IMR-90 (cell line): Measurements from ENCODE around the gene TTC9. TPM values are rescaled to one million over a fixed set of nuclear protein-coding genes. Genes with fewer than 3 reads are reported as not detected.

Experiments
- ATAC-seq: fragments of 200-7000 bp; cut with Tn5 transposase; 2 replicates; pipeline ENCODE4 v1.9.1; 2020; ENCODE audit warnings: low read depth, mild to moderate bottlenecking, moderate library complexity
- BruUV-seq: library from RNA; stranded (reverse); fragments of 400-500 nt; replicated peaks from 2 replicates; lab custom pipeline; 2021; lab: Mats Ljungman, UMichigan
- CTCF ChIA-PET: fragments of 300-600 bp; formaldehyde crosslinking; extraction: SDS; loops from one replicate; lab custom pipeline; 2021; ENCODE audit warnings: antibody characterized with exemption; lab: Yijun Ruan, JAX
- POLR2A ChIA-PET: fragments of 300-600 bp; sonication (Branson Sonifier 250); formaldehyde crosslinking; loops from one replicate; lab custom pipeline; 2022; ENCODE audit warnings: antibody characterized with exemption; ENCODE audit not compliant: unreplicated experiment; lab: Charles Lee
- DNase-seq: peaks from one replicate; pipeline ENCODE4 v3.0.0; 2013
- H2AFZ ChIP-seq: replicated peaks from 2 replicates; pipeline ENCODE3; 2013; ENCODE audit warnings: low read length, mild to moderate bottlenecking; ENCODE audit not compliant: poor library complexity
- H2AK5ac ChIP-seq: 2 replicates; pipeline ENCODE4 v1.6.1; 2013; ENCODE audit warnings: low read depth, low read length, inconsistent platforms
- H2AK9ac ChIP-seq: replicated peaks from 2 replicates; pipeline ENCODE3; 2013; ENCODE audit warnings: mild to moderate bottlenecking, low read depth, low read length, moderate library complexity; ENCODE audit not compliant: poor library complexity
- H2BK120ac ChIP-seq: 2 replicates; pipeline ENCODE4 v1.6.1; 2013; ENCODE audit warnings: low read depth, low read length, inconsistent platforms
- H2BK15ac ChIP-seq: 3 replicates; pipeline ENCODE4 v1.6.1; 2013; ENCODE audit warnings: low read depth, low read length, inconsistent platforms
- H2BK20ac ChIP-seq: 2 replicates; pipeline ENCODE4 v1.6.1; 2013; ENCODE audit warnings: low read depth, mild to moderate bottlenecking, inconsistent platforms, low read length, moderate library complexity
- H2BK5ac ChIP-seq: 2 replicates; pipeline ENCODE4 v1.6.1; 2013; ENCODE audit warnings: mild to moderate bottlenecking, low read depth, low read length, inconsistent platforms; ENCODE audit not compliant: poor library complexity, severe bottlenecking
- H3K14ac ChIP-seq: replicated peaks from 2 replicates; pipeline ENCODE4 v1.6.1; 2013; ENCODE audit warnings: low read depth, low read length, inconsistent platforms
- H3K18ac ChIP-seq: 2 replicates; pipeline ENCODE4 v1.6.1; 2013; ENCODE audit warnings: low read depth, low read length, control low read depth
- H3K23ac ChIP-seq: 2 replicates; pipeline ENCODE4 v1.6.1; 2013; ENCODE audit warnings: low read depth, low read length, inconsistent platforms
- H3K27ac ChIP-seq: 2 replicates; pipeline ENCODE4 v1.5.1; 2013; ENCODE audit warnings: mild to moderate bottlenecking, control low read depth, low read length; ENCODE audit not compliant: insufficient read depth
- H3K27me3 ChIP-seq: 2 replicates; pipeline ENCODE4 v1.6.1; 2013; ENCODE audit warnings: low read length; ENCODE audit not compliant: control insufficient read depth, insufficient read depth
- H3K36me3 ChIP-seq: 2 replicates; pipeline ENCODE4 v1.6.1; 2013; ENCODE audit warnings: low read length, mixed read lengths; ENCODE audit not compliant: control insufficient read depth, insufficient read depth
- H3K4ac ChIP-seq: 2 replicates; pipeline ENCODE4 v1.6.1; 2013; ENCODE audit warnings: low read depth, low read length, inconsistent platforms
- H3K4me1 ChIP-seq: 2 replicates; pipeline ENCODE4 v1.6.1; 2013; ENCODE audit warnings: low read length, mixed read lengths; ENCODE audit not compliant: control insufficient read depth, insufficient read depth
- H3K4me2 ChIP-seq: 2 replicates; pipeline ENCODE4 v1.6.1; 2013; ENCODE audit warnings: low read depth, mild to moderate bottlenecking, control low read depth, low read length, moderate library complexity
- H3K4me3 ChIP-seq: 2 replicates; pipeline ENCODE4 v1.5.1; 2013; ENCODE audit warnings: low read depth, mild to moderate bottlenecking, control low read depth, low read length, moderate library complexity; ENCODE audit not compliant: insufficient read depth
- H3K56ac ChIP-seq: 2 replicates; pipeline ENCODE4 v1.6.1; 2013; ENCODE audit warnings: low read length, inconsistent platforms; ENCODE audit not compliant: insufficient read depth; ENCODE audit errors: extremely low read depth
- H3K79me1 ChIP-seq, 2 experiments: 2 replicates each; pipeline ENCODE4 v1.6.1; 2013; ENCODE audit warnings: low read length in 2 of 2, inconsistent platforms in 1 of 2, low read depth in 1 of 2
- H3K9ac ChIP-seq: 2 replicates; pipeline ENCODE4 v1.6.1; 2013; ENCODE audit warnings: low read depth, low read length, control low read depth
- H3K9me1 ChIP-seq: 2 replicates; pipeline ENCODE4 v1.6.1; 2013; ENCODE audit warnings: low read length, inconsistent platforms; ENCODE audit not compliant: insufficient read depth
- H3K9me3 ChIP-seq: 2 replicates; pipeline ENCODE4 v1.6.1; 2013; ENCODE audit warnings: low read length; ENCODE audit not compliant: control insufficient read depth, insufficient read depth
- H4K20me1 ChIP-seq: 2 replicates; pipeline ENCODE4 v1.6.1; 2013; ENCODE audit warnings: low read length, inconsistent platforms; ENCODE audit not compliant: insufficient read depth
- H4K5ac ChIP-seq: 2 replicates; pipeline ENCODE4 v1.6.1; 2013; ENCODE audit warnings: mild to moderate bottlenecking, low read depth, low read length, control low read depth
- H4K8ac ChIP-seq, 2 experiments: 2 replicates each; pipeline ENCODE4 v1.6.1; 2013; ENCODE audit warnings: low read depth in 2 of 2, low read length in 2 of 2, control low read depth in 1 of 2, inconsistent platforms in 1 of 2
- H4K91ac ChIP-seq: 2 replicates; pipeline ENCODE4 v1.6.1; 2013; ENCODE audit warnings: low read depth, low read length, inconsistent platforms; ENCODE audit not compliant: insufficient read depth
- CTCF ChIP-seq: conservative IDR thresholded peaks from 2 replicates; pipeline ENCODE4 v1.5.1; 2012; ENCODE audit warnings: mild to moderate bottlenecking, low read depth, low read length, improper control_type of control experiment
- SMC3 ChIP-seq: fragments of 150-350 bp; IDR thresholded peaks from 2 replicates; pipeline ENCODE4 v1.6.1; 2016; ENCODE audit warnings: low read depth, mild to moderate bottlenecking, antibody characterized with exemption, low read length, moderate library complexity
- WGBS, 2 experiments: methylation state at CpG; one replicate each; pipeline versions ENCODE4 v1.1.5 to v1.1.7; 2013; ENCODE audit warnings: missing lambda C conversion rate in 2 of 2; ENCODE audit not compliant: insufficient read length in 1 of 2; ENCODE audit errors: extremely low coverage in 2 of 2; 5-methylcytosine and 5-hydroxymethylcytosine counted together
- dilution Hi-C: fragments of 300-500 bp; cut with HindIII; formaldehyde crosslinking; loops from one replicate; pipeline ENCODE4 v1.14.3; 2018; ENCODE audit warnings: low sequenced_read_pairs; ENCODE audit not compliant: unreplicated experiment
- in situ Hi-C: fragments of 300-500 bp; cut with MboI; formaldehyde crosslinking; loops from 3 replicates; pipeline ENCODE4 v1.14.3; 2019; ENCODE audit warnings: low sequenced_read_pairs, inconsistent platforms, mixed read lengths
- intact Hi-C: fragments of 100-400 bp; cut with micrococcal nuclease; formaldehyde crosslinking; loops from 2 replicates; pipeline ENCODE4 v1.10.0; 2022
- polyA plus RNA-seq, 3 experiments: library from polyadenylated mRNA; depleted of rRNA; stranded (reverse); fragments of >200 nt; gene quantifications; 2 replicates each; pipeline ENCODE4 v1.2.3, GENCODE V29; 2012; ENCODE audit warnings: low replicate concordance in 1 of 3
- total RNA-seq: library from RNA; depleted of rRNA; stranded (reverse); fragments of >200 nt; gene quantifications from 2 replicates; pipeline ENCODE4 v1.2.3, GENCODE V29; 2012

TTC9 gene
- total and polyA plus RNA-seq, 2 of the 4 experiments (the other 2 are of a cell fraction), result 0.02 TPM; not detected in 1

DNA sequence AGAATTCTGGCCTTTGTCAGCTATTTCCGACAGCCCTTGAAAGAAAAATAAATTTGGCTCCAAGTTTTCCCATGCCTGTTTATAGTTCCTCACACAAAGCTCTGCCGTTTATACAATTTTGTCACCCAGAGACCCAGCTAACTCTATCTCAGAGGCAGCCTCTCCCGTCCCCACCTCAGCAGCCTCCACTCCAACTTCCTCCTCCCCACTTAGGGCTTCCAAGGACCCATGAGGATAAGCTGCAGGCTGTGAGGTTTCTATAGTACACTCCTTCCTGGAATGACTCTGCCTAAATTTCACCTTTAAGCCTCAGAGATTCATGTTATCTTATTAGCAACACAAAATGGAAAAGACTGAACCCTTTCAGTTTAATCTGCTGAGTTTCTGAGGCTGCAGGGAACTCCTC is 71.8 kb downstream of the TTC9 start:
- ChIA-PET CTCF (interaction anchor here (0.7 kb wide), 1 partner anchor 23 kb away, joined by 3 read pairs; no protein-coding TSS in a partner anchor), POLR2A (interaction anchor here (0.8 kb wide), 1 partner anchor 336 kb away, joined by 10 read pairs; no protein-coding TSS in a partner anchor)
- Histone ChIP-seq H3K9me3 (no peaks in the 10 kb centered on the region), H3K27me3 (peaks cover 26% of the 10 kb centered on the region), H3K9me1 (no peaks in the 10 kb centered on the region), H3K56ac (no peak overlapping the region), H3K4me3 (no peak overlapping the region), H2AFZ (no peak overlapping the region), H3K4me1 (no peaks in the 10 kb centered on the region), H3K79me1 (no peaks in the 10 kb centered on the region), H3K4me2 (no peak overlapping the region), H2BK5ac (no peak overlapping the region), H3K27ac (no peak overlapping the region), H4K20me1 (no peaks in the 10 kb centered on the region), H3K4ac (no peak overlapping the region), H2AK9ac (no peak overlapping the region), H2AK5ac (no peak overlapping the region), H4K5ac (no peak overlapping the region), H4K8ac (no peak overlapping the region), H3K14ac (no peak overlapping the region), H2BK15ac (no peak overlapping the region), H3K36me3 (no peaks in the 10 kb centered on the region), H3K9ac (no peak overlapping the region), H3K23ac (no peak overlapping the region), H3K18ac (no peak overlapping the region), H4K91ac (no peak overlapping the region), H2BK120ac (no peak overlapping the region), H2BK20ac (no peak overlapping the region)
- in situ Hi-C loops (no loop called here), intact Hi-C loops (loop anchor here (5.0 to 10.0 kb wide), 4 partner anchors 174 to 619 kb away; no protein-coding TSS in a partner anchor), dilution Hi-C loops (no loop called here)
- DNase-seq (no peak), ATAC-seq (no peak)
- TF ChIP-seq SMC3, result no peak
- TF ChIP-seq CTCF, result no peak
- BruUV-seq, result no TSS peak
- WGBS, 2 experiments, result no CpG with 5 or more reads among the region's 3 CpGs
